Measurements from ENCODE around the gene GPS2. TPM values are rescaled to one million over a fixed set of nuclear protein-coding genes. Genes with fewer than 3 reads are reported as not detected.

GPS2 gene
- total and polyA plus RNA-seq, 12 donors: 49.1 to 105 (median 58.8) TPM

GRCh38 chr17:7284911-7285310, 30.2 kb downstream of the GPS2 start:
- WGBS, 2 donors: 91 to 93% methylated on average over 16 of the region's 16 CpGs
- DNase-seq (no peak), ATAC-seq (no peak)
- H3K4me1 ChIP-seq: peaks cover 0 to 66% (median 28%) of the 10 kb centered on the region in 9 donors
- TF ChIP-seq CTCF (IDR thresholded peaks at IDR 0.05): no peak
- intact Hi-C loops (cut with DNase I): loop anchor here in 3 of 10 donors (5.0 kb wide), 1 partner anchor 62 kb away; no protein-coding TSS in a partner anchor
- H3K4me3 ChIP-seq: no peak overlapping the region
- H3K27ac ChIP-seq: peak overlapping the region in 3 of 10 donors; percentile 5 to 92 (median 91)
- peaks cover 0 to 45% (median 7%) of the 10 kb centered on the region in 9 donors for H3K36me3 ChIP-seq
- H3K9me3 ChIP-seq: no peaks in the 10 kb centered on the region
- peaks cover 0 to 60% (median 4%) of the 10 kb centered on the region in 7 donors for H3K27me3 ChIP-seq

GRCh38 chr17:7283471-7284216, 31.5 kb downstream of the GPS2 start:
- DNase-seq (no peak), ATAC-seq (no peak)
- H3K4me3 ChIP-seq: peak overlapping the region; percentile 22 to 66 (median 60)
- 71 to 74% methylated on average over 18 of the region's 18 CpGs for WGBS, 2 donors
- H3K36me3 ChIP-seq: peaks cover 0 to 45% (median 7%) of the 10 kb centered on the region in 9 donors
- H3K27ac ChIP-seq: peak overlapping the region in 9 of 10 donors; percentile 87 to 98 (median 92)
- no peak for TF ChIP-seq CTCF (IDR thresholded peaks at IDR 0.05)
- no peaks in the 10 kb centered on the region for H3K9me3 ChIP-seq
- intact Hi-C loops (cut with DNase I): loop anchor here in 3 of 10 donors (5.0 kb wide), 1 partner anchor 64 kb away; no protein-coding TSS in a partner anchor
- H3K27me3 ChIP-seq: peaks cover 0 to 57% (median 4%) of the 10 kb centered on the region in 7 donors
- H3K4me1 ChIP-seq: peaks cover 0 to 61% (median 28%) of the 10 kb centered on the region in 9 donors

- 33 to 38% methylated on average over 6 of the region's 6 CpGs for whole genome bisulfite sequencing, 2 donors
- peak overlapping the region; percentile 22 to 66 (median 60) for H3K4me3 ChIP-seq
- intact Hi-C loops (cut with DNase I): loop anchor here in 3 of 10 donors (5.0 kb wide), 1 partner anchor 64 kb away; no protein-coding TSS in a partner anchor
- H3K27me3 ChIP-seq: peaks cover 0 to 55% (median 2%) of the 10 kb centered on the region in 7 donors
- no peaks in the 10 kb centered on the region for H3K9me3 ChIP-seq
- no peak for TF ChIP-seq CTCF (IDR thresholded peaks at IDR 0.05)
- DNase-seq (no peak), ATAC-seq (no peak)
- peaks cover 0 to 44% (median 7%) of the 10 kb centered on the region in 9 donors for H3K36me3 ChIP-seq
- H3K27ac ChIP-seq: peak overlapping the region; percentile 84 to 98 (median 92)
- peaks cover 0 to 61% (median 28%) of the 10 kb centered on the region in 9 donors for H3K4me1 ChIP-seq
These were observed 32.3 kb downstream of the GPS2 start for GRCh38 chr17:7282752-7283321.

Measured in heart right ventricle (tissue), 16 donors.